Transverse colon (tissue), 4 donors: ENCODE results near the gene CPAMD8.

Source experiments
- CTCF ChIP-seq, 5 experiments: fragments of 200-600 bp in 3 of 5; fragments of 450-650 bp in 2 of 5; sonication (generic) in 3 of 5; IDR thresholded peaks; 1 replicate in 2 of 5; 2 replicates in 3 of 5; pipeline ENCODE4 v1.5.1; 2016 to 2017; ENCODE audit warnings: antibody characterized with exemption in 5 of 5, inconsistent platforms in 3 of 5, mild to moderate bottlenecking in 2 of 5, moderate library complexity in 1 of 5
- EP300 ChIP-seq: sonication (generic); formaldehyde crosslinking; IDR thresholded peaks from one replicate; pipeline ENCODE4 v1.6.1; 2017; ENCODE audit warnings: antibody characterized with exemption, low read depth
- POLR2A ChIP-seq: fragments of 450-650 bp; IDR thresholded peaks from one replicate; pipeline ENCODE4 v1.6.1; 2016; ENCODE audit warnings: antibody characterized with exemption, mild to moderate bottlenecking, moderate library complexity
- POLR2AphosphoS5 ChIP-seq, 3 donors: sonication (generic); formaldehyde crosslinking; IDR thresholded peaks; one replicate each; pipeline ENCODE4 v1.6.1; 2016; ENCODE audit warnings: antibody characterized with exemption in 3 of 3

DNA sequence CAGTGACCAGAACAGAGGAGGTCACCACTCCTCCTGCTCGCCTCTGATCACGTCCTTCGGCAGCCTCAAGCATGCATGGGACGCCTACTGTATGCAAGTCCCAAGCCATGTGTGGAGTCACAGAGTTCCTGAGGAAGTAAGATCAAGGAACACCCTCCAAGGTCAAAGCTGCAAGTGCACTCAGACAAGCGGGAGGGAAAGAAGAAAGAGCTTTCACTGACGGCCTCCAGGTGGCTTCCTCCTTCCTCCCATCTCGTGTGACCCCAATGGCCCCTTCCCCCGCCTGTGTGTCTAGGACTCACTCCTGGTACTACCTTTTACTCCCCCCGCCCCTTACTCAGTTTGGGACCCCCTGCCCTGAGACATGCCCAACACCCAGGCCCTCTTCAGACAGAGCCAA lies 42.6 kb upstream of the CPAMD8 start:
- TF ChIP-seq CTCF (IDR thresholded peaks at IDR 0.05) (no peak), POLR2A (no peak), POLR2AphosphoS5 (IDR thresholded peaks at IDR 0.05) (no peak), EP300 (no peak)
